Measurements from ENCODE around the gene COX6B2.

DNA sequence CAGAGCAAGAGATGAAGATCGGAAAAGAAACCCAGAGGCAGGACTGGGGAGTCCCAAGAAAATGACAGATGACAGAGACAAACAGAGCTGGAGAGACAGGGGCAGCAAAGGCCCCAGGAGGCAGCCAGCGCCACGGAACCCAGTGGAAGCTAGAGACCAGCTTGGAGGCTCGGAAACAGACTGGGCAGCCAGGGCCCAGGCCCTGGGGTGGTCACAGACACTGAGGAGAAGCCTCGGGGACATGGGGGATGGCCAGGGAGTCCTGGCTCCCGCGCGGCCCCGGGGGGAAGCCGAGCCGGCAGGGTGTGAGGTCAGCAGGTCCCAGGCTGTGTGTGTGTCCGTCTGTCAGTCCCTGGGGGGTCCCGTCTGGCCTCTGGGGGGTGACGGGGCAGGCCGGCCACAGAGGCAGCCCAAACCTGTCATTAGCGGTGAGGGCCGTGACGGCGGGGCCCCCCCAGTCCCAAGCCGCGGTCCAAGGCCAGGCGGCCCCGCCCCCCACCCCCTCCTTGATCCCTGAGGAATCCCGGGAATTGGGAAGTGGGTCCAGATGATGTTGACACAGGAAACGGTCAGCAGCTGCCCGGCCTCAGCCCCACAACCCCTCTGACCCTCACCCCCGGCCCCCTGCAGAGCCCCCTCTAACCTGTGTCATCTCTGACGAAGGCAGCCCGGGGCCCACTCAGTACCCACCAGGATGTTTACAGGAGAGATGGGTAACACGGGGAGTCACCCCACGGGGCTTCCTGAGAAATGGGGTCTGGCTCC is 19.7 kb upstream of the COX6B2 start:
- TF ChIP-seq EP300 (IDR thresholded peaks at IDR 0.05; ENCODE audit: low read depth) = no peak
- TF ChIP-seq, protein P1, sequence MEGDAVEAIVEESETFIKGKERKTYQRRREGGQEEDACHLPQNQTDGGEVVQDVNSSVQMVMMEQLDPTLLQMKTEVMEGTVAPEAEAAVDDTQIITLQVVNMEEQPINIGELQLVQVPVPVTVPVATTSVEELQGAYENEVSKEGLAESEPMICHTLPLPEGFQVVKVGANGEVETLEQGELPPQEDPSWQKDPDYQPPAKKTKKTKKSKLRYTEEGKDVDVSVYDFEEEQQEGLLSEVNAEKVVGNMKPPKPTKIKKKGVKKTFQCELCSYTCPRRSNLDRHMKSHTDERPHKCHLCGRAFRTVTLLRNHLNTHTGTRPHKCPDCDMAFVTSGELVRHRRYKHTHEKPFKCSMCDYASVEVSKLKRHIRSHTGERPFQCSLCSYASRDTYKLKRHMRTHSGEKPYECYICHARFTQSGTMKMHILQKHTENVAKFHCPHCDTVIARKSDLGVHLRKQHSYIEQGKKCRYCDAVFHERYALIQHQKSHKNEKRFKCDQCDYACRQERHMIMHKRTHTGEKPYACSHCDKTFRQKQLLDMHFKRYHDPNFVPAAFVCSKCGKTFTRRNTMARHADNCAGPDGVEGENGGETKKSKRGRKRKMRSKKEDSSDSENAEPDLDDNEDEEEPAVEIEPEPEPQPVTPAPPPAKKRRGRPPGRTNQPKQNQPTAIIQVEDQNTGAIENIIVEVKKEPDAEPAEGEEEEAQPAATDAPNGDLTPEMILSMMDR (IDR thresholded peaks at IDR 0.05) = no peak
- TF ChIP-seq POLR2A (IDR thresholded peaks at IDR 0.05) = no peak
- TF ChIP-seq POLR2AphosphoS5 (IDR thresholded peaks at IDR 0.05) = no peak
